ENCODE data around the gene NBEA. TPM values are rescaled to one million over a fixed set of nuclear protein-coding genes. Genes with fewer than 3 reads are reported as not detected.

NBEA gene
- total RNA-seq, 1 donor, result 4.0 TPM

GRCh38 chr13:35566340-35566739, 624.3 kb downstream of the NBEA start:
- no peak for DNase-seq (ENCODE audit: insufficient read length, low spot score, missing footprints)
- H3K4me2 ChIP-seq (ENCODE audit: insufficient read depth, low read length), result no peak overlapping the region
- no peak overlapping the region for H3K4me3 ChIP-seq (ENCODE audit: insufficient read depth, low read length)
- H3K9me3 ChIP-seq (ENCODE audit: low read depth, low read length), result no peaks in the 10 kb centered on the region
- no peaks in the 10 kb centered on the region for H3K4me1 ChIP-seq (ENCODE audit: insufficient read depth, low read length)
- no peak overlapping the region for H3K27ac ChIP-seq (ENCODE audit: low read depth, low read length)
- TF ChIP-seq, protein P1, sequence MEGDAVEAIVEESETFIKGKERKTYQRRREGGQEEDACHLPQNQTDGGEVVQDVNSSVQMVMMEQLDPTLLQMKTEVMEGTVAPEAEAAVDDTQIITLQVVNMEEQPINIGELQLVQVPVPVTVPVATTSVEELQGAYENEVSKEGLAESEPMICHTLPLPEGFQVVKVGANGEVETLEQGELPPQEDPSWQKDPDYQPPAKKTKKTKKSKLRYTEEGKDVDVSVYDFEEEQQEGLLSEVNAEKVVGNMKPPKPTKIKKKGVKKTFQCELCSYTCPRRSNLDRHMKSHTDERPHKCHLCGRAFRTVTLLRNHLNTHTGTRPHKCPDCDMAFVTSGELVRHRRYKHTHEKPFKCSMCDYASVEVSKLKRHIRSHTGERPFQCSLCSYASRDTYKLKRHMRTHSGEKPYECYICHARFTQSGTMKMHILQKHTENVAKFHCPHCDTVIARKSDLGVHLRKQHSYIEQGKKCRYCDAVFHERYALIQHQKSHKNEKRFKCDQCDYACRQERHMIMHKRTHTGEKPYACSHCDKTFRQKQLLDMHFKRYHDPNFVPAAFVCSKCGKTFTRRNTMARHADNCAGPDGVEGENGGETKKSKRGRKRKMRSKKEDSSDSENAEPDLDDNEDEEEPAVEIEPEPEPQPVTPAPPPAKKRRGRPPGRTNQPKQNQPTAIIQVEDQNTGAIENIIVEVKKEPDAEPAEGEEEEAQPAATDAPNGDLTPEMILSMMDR (IDR thresholded peaks at IDR 0.05; ENCODE audit: extremely low read depth, low read depth, low read length), result no peak
- H3K36me3 ChIP-seq (ENCODE audit: insufficient read depth, low read length), result no peaks in the 10 kb centered on the region
- H3K27me3 ChIP-seq (ENCODE audit: insufficient read depth, low read length), result no peaks in the 10 kb centered on the region
- no peak overlapping the region for H2AFZ ChIP-seq (ENCODE audit: low read length)
- H3K79me2 ChIP-seq (ENCODE audit: insufficient read depth, low read length), result no peaks in the 10 kb centered on the region
- no peaks in the 10 kb centered on the region for H4K20me1 ChIP-seq (ENCODE audit: insufficient read depth, low read length)

GRCh38 chr13:35567406-35567980, 625.4 kb downstream of the NBEA start:
- H2AFZ ChIP-seq (ENCODE audit: low read length), result no peak overlapping the region
- no peaks in the 10 kb centered on the region for H3K9me3 ChIP-seq (ENCODE audit: low read depth, low read length)
- H3K36me3 ChIP-seq (ENCODE audit: insufficient read depth, low read length), result no peaks in the 10 kb centered on the region
- no peak overlapping the region for H3K4me3 ChIP-seq (ENCODE audit: insufficient read depth, low read length)
- H3K4me2 ChIP-seq (ENCODE audit: insufficient read depth, low read length), result no peak overlapping the region
- H3K27me3 ChIP-seq (ENCODE audit: insufficient read depth, low read length), result no peaks in the 10 kb centered on the region
- DNase-seq (ENCODE audit: insufficient read length, low spot score, missing footprints), result no peak
- no peaks in the 10 kb centered on the region for H3K4me1 ChIP-seq (ENCODE audit: insufficient read depth, low read length)
- H4K20me1 ChIP-seq (ENCODE audit: insufficient read depth, low read length), result no peaks in the 10 kb centered on the region
- H3K27ac ChIP-seq (ENCODE audit: low read depth, low read length), result no peak overlapping the region
- no peaks in the 10 kb centered on the region for H3K79me2 ChIP-seq (ENCODE audit: insufficient read depth, low read length)
- TF ChIP-seq, protein P1 (IDR thresholded peaks at IDR 0.05; ENCODE audit: extremely low read depth, low read depth, low read length), result no peak

GRCh38 chr13:35573639-35574038, 631.6 kb downstream of the NBEA start:
- DNase-seq (ENCODE audit: insufficient read length, low spot score, missing footprints), result no peak
- TF ChIP-seq, protein P1 (IDR thresholded peaks at IDR 0.05; ENCODE audit: extremely low read depth, low read depth, low read length), result no peak
- Histone ChIP-seq H3K36me3 (ENCODE audit: insufficient read depth, low read length) (no peaks in the 10 kb centered on the region), H2AFZ (ENCODE audit: low read length) (no peak overlapping the region), H3K4me3 (ENCODE audit: insufficient read depth, low read length) (no peak overlapping the region), H3K9me3 (ENCODE audit: low read depth, low read length) (no peaks in the 10 kb centered on the region), H3K4me2 (ENCODE audit: insufficient read depth, low read length) (no peak overlapping the region), H4K20me1 (ENCODE audit: insufficient read depth, low read length) (no peaks in the 10 kb centered on the region), H3K79me2 (ENCODE audit: insufficient read depth, low read length) (no peaks in the 10 kb centered on the region), H3K4me1 (ENCODE audit: insufficient read depth, low read length) (no peaks in the 10 kb centered on the region), H3K27me3 (ENCODE audit: insufficient read depth, low read length) (no peaks in the 10 kb centered on the region), H3K27ac (ENCODE audit: low read depth, low read length) (no peak overlapping the region)

DNA sequence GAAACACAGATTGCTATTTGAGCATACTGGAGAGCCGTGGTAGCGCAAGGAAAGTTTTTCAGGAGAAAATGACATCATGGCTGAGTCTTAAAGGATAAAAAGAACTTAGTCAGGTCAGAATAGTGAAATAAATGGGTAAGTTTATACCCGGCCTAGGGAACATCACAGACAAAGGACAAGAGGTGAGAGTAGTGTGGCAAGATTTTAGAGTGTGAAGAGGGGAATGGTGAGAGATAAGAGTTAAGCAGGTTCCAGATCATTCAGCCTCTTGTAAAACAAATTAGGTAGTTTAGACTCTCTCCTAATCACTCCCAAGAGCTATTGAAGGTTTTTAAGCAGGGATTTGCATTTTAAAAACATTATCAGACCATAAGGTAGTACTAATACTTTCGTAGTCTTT, 650.4 kb downstream of the NBEA start:
- Histone ChIP-seq H3K9me3 (ENCODE audit: low read depth, low read length) (no peaks in the 10 kb centered on the region), H3K36me3 (ENCODE audit: insufficient read depth, low read length) (no peaks in the 10 kb centered on the region), H3K27ac (ENCODE audit: low read depth, low read length) (no peak overlapping the region), H2AFZ (ENCODE audit: low read length) (no peak overlapping the region), H3K4me2 (ENCODE audit: insufficient read depth, low read length) (no peak overlapping the region), H4K20me1 (ENCODE audit: insufficient read depth, low read length) (no peaks in the 10 kb centered on the region), H3K4me3 (ENCODE audit: insufficient read depth, low read length) (no peak overlapping the region), H3K4me1 (ENCODE audit: insufficient read depth, low read length) (no peaks in the 10 kb centered on the region), H3K79me2 (ENCODE audit: insufficient read depth, low read length) (no peaks in the 10 kb centered on the region), H3K27me3 (ENCODE audit: insufficient read depth, low read length) (no peaks in the 10 kb centered on the region)
- TF ChIP-seq, protein P1 (IDR thresholded peaks at IDR 0.05; ENCODE audit: extremely low read depth, low read depth, low read length), result no peak
- DNase-seq (ENCODE audit: insufficient read length, low spot score, missing footprints), result peak; percentile 43
